ENCODE data around the gene KIFC3.

KIFC3 gene

GRCh38 chr16:57709663-57710062, 92.6 kb downstream of the KIFC3 start:
- Histone ChIP-seq H3K9ac (ENCODE audit: low read length) (no peak overlapping the region), H3K27me3 (ENCODE audit: control insufficient read depth, insufficient read depth, low read length) (no peaks in the 10 kb centered on the region; the same call in 1 of the 2 replicates), H3K4me3 (ENCODE audit: low read depth, low read length) (no peak overlapping the region)

More at GRCh38 chr16:57709663-57710062, 92.6 kb downstream of the KIFC3 start:
- Histone ChIP-seq H3K9me3 (ENCODE audit: control insufficient read depth, insufficient read depth, low read depth, low read length) (no peaks in the 10 kb centered on the region; the same call in 1 of the 2 replicates), H3K27ac (ENCODE audit: low read depth, low read length) (no peak overlapping the region), H3K4me1 (ENCODE audit: control insufficient read depth, insufficient read depth, low read length) (no peaks in the 10 kb centered on the region), H3K36me3 (ENCODE audit: control insufficient read depth, insufficient read depth, low read length) (no peaks in the 10 kb centered on the region)
